ENCODE measurements around the gene MEGF8.

MEGF8 gene, protein sequence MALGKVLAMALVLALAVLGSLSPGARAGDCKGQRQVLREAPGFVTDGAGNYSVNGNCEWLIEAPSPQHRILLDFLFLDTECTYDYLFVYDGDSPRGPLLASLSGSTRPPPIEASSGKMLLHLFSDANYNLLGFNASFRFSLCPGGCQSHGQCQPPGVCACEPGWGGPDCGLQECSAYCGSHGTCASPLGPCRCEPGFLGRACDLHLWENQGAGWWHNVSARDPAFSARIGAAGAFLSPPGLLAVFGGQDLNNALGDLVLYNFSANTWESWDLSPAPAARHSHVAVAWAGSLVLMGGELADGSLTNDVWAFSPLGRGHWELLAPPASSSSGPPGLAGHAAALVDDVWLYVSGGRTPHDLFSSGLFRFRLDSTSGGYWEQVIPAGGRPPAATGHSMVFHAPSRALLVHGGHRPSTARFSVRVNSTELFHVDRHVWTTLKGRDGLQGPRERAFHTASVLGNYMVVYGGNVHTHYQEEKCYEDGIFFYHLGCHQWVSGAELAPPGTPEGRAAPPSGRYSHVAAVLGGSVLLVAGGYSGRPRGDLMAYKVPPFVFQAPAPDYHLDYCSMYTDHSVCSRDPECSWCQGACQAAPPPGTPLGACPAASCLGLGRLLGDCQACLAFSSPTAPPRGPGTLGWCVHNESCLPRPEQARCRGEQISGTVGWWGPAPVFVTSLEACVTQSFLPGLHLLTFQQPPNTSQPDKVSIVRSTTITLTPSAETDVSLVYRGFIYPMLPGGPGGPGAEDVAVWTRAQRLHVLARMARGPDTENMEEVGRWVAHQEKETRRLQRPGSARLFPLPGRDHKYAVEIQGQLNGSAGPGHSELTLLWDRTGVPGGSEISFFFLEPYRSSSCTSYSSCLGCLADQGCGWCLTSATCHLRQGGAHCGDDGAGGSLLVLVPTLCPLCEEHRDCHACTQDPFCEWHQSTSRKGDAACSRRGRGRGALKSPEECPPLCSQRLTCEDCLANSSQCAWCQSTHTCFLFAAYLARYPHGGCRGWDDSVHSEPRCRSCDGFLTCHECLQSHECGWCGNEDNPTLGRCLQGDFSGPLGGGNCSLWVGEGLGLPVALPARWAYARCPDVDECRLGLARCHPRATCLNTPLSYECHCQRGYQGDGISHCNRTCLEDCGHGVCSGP (N-terminal part only)

DNA sequence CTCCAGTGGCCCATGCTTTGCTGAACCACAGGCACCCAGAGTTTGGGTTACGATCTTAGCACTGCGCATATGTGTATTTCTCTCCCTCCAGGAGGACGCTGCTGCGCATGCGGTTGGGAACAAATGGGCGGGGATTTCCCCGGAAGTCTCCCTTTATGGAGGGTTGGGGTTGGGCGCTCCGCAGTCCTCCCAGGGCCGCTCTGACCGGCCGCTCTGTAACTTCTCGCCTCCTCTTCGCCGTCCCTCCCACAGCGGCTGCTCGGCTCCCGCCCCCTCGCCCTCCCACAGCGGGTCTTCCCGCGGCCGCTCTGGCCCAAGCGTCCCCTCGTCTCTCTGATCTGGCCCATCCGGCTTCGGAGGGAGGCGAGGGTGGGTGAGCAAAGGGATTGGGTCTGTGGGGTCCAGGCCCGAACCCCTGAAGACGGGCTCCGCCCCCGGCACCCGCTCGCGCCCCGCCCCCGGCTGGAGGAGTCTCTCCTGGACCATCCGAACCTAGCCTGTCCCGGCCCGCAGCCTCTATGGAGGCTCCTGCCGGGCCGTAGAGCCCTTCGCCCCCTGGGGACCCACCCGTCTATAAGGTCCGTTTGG, at the start of gene MEGF8:
MEGF8 (plus strand) TSS at position 328 of the 588 bp plus-strand sequence. CDS start 609 bp downstream, outside the sequence.
- peak; percentile 98 for DNase-seq (ENCODE audit: low read depth)

DNA sequence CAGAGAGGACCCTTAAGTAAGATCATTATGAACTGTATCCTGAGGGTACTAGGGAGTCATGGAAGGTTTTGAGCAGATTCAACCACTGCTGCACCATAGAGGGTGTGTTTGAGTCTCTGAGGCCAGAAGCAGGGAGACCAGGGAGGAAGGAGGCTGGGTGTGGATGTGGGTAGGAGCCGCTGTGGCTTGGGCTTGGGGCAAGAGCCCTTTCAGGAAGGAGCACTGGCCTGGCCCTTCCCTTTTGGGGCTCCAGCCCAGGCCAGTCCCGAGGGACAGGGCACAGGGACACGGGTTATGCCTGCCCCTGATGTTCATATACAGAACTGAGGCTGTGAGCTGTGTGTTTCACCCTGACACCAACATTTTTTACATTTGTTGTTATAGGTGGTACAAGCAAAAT, 49.2 kb upstream of the MEGF8 start:
- DNase-seq (ENCODE audit: low read depth) = no peak

DNA sequence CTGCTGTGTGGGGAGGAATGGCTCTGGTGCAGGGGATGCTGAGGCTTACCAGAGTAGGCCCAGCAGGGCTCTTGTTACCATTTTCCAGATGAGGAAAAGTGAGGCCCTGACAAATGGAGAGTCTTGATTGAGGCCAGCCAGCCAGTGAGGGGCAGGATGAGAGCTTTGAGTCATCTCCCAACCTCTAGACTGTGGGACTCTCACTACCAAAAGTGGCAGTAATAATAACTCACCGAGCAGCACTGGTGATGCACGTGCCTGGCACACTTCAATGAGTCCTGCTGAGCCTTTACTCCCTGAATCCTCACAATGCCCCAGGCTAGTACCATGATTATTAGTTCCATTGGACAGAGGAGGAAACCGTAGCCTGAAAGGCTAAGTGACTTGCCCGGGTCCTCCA, 48.6 kb upstream of the MEGF8 start:
- no peak for DNase-seq (ENCODE audit: low read depth)

DNA sequence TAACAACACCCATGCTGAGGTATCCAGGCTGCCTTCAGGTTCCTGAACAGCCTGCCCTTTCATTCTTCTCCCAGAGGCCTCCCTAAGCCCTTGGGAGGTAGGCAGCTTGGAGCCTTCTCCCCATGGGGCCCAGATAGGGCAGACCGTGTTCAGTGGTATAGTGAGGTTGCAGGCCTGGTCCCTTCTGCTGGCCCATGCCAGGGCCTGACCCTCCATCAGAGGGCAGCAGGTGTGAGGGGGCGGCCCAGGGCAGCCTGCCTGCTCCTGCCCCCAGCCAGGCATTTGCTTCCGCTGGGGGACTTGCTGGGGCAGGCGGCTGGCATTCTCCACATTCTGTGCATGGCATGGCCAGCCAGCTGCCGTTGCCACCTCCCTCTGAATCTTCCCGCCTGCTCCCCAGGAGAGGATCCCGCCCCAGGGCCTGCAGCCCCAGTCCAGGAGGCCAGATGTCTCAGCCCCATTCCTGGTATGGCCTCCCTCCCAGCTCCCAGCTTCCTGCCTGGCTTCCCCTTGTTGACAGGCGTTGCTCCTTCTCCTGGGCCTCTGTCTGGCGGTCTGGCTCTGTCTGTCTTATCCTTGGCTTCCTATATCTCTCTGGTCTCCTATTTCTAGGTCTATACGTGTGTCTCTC, 47.5 kb upstream of the MEGF8 start:
- DNase-seq (ENCODE audit: low read depth) = no peak

DNA sequence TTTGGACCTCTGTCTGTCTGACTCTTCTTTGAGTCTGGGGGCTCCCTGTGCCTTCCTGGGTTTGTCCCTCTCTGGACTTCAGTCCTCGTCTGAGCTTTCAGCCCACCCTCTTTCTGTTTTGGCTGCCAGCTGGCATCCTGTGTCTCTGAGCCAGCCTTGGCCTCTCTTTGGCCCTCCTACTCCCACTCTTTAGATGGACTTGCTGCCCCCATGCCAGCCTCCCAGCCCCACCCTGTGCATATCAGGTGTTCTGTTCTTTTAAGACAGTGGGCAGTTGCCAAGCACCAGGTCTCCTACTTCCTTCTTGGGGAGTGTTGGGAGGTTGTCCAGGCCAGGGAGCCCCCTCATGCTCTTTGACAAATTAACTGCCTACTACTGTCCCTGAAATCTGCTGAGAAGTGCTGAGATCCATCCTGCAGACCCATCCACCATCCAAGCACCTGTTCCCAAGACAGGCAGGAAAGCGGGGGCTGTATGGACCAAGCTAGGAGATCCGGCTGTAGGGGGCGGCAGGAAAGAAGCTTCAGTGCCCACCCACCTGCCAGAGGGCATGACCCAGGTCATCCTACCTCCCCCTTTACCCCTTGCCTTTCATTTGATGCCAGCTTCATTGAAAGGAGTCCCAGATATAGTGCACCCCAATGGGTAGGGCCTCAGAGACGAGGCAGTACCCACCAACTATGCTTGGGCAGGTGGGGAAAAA, 46.8 kb upstream of the MEGF8 start:
- no peak for DNase-seq (ENCODE audit: low read depth)

DNA sequence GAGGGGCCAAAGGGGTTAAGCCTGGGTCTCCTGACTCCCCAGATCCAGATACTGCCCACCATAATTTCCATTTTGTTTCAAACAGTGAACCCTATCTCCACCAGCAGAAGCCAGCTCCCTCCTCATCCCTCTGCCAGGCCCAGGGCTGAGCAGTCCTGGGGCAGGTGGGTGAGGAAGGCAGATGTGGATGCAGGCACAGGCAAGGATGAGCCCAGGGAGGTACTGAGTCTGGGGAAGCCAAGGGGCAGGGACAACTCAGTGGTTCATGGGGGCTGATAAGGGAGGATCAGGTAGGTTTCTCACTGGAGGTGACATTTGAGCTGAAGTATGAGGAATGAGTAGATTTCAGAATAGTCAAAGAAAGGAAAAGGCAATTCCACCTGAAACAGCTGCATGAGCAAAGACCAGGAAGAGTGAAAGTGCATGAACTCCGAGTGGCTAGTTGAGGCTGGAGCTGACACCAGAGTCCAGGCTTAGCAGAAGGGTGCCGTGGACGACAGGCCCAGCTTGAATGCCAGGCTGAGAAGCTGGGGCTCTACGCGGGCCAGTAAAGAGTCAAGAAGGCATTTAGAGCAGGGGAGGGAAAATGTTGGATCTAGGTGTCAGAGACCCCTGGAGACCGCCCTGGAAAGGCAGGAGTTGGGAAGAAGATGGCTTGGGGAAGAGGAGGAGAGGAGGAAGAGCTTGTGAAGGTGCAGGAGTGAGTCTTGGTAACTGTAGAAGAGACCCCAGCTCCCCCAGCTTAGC, 46.1 kb upstream of the MEGF8 start:
- no peak for DNase-seq (ENCODE audit: low read depth)

DNA sequence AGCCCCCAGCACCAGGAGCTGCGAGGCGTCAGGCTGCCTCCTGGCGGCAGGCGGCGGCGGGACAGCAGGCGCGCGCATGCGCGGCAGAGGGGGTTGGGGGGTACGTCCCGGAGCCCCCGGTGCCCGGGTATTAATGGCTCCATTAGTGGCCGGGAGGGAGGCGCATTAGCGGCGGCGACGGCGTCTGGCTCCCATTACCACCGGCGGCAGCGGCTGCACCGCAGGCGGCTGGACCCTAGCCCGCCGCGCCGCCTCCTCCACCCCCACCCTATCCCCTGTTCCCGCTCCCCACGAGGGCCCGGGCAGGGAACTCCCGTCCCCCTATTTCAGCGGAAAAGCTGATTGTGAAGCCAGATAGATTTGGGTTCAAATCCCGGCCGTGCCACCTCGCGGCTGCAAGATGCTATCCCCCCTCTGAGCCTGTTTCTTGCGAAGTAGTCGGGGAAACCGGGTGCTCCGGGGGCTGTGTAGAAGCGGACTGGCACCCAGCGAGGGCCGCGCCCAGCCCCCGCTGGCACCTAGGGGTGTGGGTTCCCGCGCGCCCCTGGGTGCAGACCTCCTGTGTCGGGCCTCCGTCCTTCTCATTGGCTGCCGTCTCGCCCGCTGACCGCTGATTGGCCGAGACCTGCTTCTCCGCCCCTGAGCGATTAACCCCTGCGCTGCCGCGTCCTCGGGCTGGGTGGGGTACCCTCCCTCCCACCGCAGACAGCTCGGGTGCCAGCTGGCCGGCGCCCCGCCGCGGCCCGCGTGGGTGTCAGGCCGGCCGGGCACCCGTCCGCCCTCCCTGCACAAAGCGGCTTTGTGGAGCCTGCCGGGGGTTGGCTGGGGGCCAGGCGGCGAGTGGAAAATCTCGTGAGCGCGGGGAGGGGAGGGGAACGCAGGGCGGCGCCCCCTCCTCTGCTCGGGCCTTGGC, 45.3 kb upstream of the MEGF8 start:
- peak; percentile 78 for DNase-seq (ENCODE audit: low read depth)

DNA sequence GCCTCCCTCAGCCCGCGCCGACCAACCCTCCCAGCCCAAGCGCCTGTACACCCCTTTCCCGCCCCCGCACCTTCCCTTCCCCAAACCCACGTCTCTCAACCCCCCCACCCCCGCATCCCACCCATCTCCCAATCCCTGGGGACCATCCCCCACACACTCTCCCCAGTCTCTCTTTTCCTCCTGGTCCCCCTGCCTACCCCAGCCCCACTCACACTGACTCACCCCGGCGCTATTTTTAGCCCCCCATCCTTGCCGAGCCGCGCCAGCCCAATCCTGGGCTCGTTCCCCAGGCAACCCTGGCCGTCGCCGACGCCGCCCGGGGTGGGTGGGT, 44.7 kb upstream of the MEGF8 start:
- DNase-seq (ENCODE audit: low read depth) = no peak

DNA sequence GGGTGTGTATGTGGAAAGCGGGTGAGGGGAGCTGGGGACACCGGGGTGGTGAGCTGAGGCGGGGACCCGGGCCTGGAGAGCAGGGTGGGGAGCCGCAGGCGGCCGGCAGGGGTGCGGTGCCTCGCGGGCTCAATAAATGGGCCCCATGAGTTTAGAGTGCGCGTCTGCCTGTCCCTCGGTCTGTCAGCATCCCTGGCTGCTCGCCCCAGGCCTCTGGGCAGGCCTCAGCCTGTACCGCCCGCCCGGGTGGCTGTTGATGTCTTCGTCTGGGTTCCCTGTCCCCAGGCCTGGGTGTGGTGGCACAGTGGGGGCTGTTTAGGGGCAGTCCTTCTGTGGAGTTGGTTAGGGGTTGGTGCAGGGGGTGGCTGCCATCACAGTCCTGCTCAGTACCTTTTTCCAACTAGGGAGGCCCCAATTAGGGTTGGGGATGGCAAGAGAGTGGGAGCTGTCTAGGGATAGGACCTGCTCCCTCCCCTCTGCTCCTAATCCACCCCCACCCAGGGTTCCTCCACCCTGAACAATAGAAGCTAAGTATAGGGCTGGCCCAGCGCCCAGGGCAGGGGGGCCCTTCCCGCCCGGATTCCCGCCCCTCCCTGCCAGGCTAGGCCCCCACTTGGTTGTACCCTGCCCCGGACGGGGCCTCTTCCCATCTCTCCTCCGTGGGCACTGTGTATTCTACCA, 44.1 kb upstream of the MEGF8 start:
- DNase-seq (ENCODE audit: low read depth) = no peak

DNA sequence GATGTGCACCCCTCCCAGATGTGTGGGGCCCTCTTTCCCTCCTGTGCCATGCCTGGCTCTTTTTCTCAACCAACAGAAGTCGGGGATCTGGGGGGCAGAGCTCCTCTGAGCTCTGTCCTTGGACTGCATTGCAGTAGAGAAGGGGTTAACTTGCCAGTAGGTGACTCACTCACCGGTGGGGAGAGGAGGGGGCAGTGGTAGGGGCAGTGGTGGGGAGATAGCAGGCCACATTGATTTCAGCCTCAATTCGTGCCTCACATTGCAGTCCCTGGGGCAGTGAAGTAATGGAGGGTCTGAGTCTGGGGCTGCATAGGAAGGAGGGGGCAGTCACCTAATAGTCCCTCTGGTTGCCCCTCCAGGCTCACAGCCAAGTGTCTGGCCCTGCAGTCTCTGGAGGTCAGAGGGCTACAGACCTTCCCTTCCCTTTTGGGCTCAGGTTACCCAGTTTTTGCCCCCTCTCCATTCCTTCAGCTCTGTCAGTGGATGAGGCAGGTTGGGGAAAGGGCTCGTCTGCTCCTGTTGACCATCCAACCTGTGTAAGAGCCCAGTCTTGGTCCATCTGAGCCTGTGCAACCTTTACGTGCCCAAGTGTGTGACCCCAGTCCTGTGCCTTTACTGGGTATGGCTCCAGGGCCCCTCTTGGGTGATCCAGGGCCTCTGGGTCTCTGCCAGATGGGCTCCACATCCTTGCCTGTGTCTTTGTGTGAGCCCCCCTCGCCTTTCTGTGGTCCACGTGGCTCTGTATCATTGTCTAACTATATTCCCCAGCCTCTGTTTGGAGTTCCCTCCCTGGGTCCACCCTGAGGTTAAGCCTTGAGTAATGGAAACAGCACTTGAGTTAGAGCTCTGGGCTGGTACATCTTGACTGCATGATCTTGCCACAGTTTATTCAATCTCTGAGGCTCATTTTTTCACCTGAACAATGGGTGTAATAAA, 43.3 kb upstream of the MEGF8 start:
- no peak for DNase-seq (ENCODE audit: low read depth)

DNA sequence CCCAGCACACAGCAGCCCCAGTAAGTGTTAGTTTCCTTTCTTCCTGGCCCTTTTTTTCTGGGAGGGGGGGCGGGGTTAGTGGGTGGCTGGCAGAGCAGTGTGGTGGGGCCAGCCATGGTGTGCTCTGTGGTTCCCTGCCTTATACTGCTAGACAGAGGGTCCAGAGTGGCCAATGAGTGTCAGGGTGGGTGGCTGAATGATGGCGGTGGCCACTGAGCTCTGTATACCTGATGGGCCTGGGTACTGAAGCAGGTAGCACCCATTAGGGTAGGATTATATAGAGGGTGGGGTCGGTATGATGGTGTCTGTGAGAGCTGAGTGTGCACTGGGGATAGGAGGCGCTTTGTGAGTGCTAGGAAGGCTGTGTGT, 42.6 kb upstream of the MEGF8 start:
- no peak for DNase-seq (ENCODE audit: low read depth)

DNA sequence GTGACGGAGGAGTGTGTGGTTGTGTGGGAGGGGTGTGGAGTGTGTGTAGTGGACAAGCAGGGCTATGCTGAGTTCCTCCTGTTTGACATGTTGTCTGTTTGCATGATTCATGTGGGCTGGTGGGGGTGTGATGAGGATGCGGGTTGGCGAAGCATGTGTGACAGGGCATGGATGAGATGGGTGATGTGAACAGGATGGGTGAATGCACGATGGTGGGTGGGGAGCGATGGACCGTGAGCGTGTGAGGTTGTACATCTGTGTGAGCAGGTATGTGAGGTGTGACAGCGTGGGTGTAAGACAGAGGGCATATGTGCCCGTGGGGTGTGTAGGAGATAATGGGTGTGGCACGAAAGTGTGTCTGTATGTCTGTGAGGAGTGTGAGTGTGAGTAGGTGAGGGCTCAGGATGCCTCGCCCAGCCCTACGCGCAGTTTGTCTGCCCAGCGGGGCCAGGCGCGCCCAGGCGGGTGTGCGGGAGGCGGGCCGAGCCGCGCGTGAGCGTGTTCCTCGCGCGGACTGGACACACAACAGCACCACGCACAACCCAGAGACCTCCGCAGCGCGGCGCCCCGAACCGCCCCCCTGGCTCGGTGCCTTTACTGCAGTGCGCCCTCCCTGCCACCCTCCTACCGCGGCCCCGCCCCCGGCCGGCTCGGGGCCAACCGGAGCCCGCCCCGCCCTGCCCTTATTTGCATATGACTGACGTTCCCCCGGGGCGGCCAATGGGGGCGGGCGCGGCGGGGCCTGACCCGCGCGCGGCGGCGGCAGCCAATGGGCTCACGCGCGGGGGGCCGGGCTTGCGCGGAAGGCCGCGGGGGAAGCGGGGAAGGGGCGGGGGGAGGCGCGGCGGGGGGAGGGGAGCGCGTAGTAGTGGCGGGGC, 42.0 kb upstream of the MEGF8 start:
- peak; percentile 85 for DNase-seq (ENCODE audit: low read depth)

DNA sequence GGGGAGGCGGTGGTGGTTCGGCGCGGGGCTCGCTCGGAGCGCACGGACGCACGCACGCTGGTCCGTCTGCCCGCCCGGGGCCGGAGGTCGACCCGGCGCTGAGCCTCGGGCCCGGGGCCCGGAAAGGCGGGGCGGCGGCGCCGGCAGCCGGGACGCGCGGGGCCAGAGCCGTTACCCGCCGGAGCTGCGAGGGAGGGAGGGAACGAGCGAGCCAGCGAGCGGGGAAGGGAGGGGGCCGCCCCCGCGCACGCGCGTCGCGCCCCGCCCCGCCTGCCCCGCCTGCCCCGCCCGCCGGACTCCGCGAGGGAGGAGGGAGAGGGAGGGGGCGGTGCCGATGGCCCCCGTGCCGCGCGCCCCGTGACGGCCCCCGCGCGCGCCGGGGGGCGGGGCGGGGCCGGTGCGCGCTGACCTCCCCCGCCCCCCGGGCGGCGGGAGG, 41.4 kb upstream of the MEGF8 start:
- no peak for DNase-seq (ENCODE audit: low read depth)

DNA sequence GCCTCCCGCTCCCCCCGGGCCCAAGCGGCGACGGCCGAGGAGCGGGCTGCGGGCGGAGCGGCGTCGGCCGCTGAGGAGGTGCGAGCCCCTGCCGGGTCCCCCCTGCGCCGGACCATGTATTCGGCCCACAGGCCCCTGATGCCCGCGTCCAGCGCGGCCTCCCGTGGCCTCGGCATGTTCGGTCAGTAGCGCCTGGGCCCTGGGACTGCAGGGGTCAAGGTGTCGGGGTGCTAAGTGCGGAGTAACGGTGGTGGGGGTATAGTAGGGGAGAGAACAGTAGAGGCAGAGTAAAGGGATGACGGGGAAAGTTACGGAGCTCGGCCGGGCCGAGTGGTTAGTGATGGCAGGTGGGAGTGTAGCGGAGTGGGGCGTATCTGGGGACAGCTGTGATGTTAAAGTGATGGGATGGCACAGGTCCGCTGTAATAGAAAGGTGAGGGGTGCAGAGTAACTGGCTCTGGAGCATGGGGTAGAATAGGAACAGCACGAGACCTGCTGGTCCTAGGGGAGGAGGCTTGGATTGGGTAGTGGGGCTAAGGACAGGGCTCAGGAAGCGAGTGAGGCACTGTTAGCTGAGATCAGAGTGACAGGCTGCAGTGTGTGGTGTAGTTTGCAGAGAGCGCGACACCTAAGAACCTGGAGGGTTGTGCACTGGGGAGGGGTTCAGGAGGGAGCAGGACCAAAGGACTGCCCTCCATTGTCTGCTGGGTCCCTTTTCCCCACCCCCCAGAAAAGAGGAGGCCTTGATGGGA, 40.7 kb upstream of the MEGF8 start:
- no peak for DNase-seq (ENCODE audit: low read depth)

DNA sequence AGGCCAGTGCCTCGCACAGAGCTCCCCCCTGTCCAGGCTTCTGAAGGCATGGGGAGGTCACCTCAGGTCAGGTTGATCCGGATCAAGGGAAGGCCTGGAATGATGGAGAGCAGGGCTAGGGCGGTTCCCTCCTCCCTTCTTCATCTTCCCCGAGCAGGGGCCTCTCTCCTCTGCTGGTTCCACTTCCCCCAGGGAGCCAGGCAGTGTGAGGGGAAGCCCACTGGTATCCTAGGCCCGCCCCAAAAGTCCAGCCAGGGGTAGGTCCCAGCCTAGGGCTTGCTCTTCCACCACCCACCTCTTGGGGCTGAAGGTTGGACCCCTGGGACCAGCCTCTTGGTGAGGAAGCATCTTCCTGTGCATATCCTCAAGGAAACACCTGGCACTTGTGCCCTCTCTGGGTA, 39.9 kb upstream of the MEGF8 start:
- DNase-seq (ENCODE audit: low read depth) = no peak

DNA sequence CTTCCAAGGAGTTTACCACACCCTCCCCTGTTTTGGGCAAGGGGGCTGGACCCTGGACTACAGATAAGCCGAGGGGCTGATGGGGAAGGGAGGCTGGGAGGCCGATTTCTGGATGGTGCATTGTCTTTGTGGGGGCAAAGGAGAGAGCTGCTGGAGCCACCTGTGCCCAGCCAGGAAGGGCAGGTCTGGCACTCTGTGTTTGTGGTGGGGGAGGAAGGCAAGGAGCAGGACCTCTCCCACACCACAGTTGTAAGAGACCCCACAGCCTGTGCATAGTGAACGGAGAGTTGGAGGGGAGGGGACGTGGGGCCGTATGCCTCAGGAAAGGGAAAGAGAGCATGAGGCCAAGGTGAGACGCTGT, 39.5 kb upstream of the MEGF8 start:
- no peak for DNase-seq (ENCODE audit: low read depth)

All from stimulated activated CD8-positive, alpha-beta memory T cell treated with anti-CD3 and anti-CD28 coated beads, Interleukin-7, amount 100 ng/mL, for 24 hours (primary cell).